Measurements from ENCODE around the gene IRF9.
"Not testable (repeated sequence)": the region's sequence is repeated elsewhere in the genome, so short reads cannot be mapped to it uniquely, and the experiment has no call there.

IRF9 gene

DNA sequence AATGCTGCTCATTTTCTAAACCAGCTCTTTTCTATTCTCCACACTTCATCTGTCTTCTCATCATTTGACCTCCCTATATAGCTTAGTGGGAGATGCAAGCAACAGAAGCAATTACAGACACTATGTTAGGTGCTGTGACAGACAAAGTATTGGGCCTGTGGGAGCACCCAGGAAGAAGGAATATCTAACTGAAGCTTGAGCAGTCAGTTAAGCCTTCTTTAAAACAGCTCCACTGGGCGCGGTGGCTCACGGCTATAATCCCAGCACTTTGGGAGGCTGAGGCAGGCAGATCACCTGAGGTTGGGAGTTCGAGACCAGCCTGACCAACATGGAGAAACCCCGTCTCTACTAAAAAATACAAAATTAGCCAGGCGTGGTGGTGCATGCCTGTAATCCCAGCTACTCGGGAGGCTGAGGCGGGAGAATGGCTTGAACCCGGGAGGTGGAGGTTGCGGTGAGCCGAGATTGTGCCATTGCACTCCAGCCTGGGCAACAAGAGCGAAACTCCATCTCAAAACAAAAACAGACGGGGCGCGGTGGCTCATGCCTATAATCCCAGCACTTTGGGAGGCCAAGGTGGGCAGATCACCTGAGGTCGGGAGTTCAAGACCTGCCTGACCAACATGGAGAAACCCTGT is 42.3 kb downstream of the IRF9 start:
- not testable (repeated sequence) for H3K27ac Mint-ChIP-seq, H3K27me3 Mint-ChIP-seq, DNase-seq, H3K4me3 Mint-ChIP-seq, ATAC-seq
- peaks cover 46% of the 10 kb centered on the region for H3K4me1 Mint-ChIP-seq
- peaks cover 13 to 17% of the 10 kb centered on the region in 2 donors for H3K9me3 Mint-ChIP-seq

DNA sequence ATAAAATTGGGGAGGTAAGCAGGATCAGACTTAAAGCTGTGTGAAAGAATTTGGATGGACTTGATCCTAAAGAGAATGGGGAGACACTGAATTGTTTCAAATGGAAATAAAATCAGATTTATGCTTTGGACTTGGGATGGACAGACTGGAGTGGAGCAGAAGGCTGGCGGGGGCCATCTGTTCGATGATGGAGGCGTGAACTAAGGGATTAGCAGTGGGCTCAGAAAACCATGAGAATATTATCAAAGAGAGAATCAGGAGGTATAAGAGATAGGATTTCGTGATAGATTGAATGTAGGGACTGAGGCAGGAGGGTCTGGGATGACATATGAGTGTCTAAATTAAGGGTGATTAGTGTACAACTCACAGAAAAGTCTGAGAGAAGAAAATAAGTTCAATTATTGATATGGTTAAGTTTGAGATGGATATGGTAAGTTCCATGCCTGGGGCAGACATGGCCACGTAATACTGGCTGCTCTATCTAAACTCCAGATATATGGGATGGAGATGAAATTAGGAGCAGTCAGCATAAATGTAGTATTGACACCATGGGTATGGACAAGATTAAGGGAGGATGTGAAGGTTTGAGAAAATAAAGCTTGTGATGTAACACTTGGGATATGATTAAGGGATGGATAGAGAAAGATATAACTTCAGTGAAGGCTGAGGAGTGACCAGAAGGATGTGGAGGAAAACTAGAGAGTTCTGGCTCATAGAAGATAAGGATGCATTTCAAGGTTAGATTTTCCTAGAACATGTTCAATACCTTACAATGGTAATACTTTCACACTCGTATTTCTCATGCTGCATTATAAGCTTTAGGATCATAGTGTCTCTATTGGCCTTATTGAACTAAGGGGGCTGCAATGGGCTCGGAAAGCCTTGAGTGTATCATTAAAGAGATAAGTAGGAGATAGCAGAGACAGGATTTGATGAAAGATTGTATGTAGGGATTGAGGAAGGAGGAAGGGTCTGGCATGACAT is 43.4 kb downstream of the IRF9 start:
- no peak for ATAC-seq
- no peak for DNase-seq
- Mint-ChIP-seq H3K4me3 (no peak overlapping the region), H3K27me3 (no peaks in the 10 kb centered on the region), H3K27ac (peak overlapping the region in 1 of 2 donors; percentile 10), H3K9me3 (peaks cover 13 to 17% of the 10 kb centered on the region in 2 donors), H3K4me1 (peaks cover 35% of the 10 kb centered on the region)

- Mint-ChIP-seq H3K4me3 (no peak overlapping the region), H3K27ac (peak overlapping the region in 1 of 2 donors; percentile 4), H3K9me3 (peaks cover 9 to 11% of the 10 kb centered on the region in 2 donors), H3K4me1 (peaks cover 41% of the 10 kb centered on the region), H3K27me3 (no peaks in the 10 kb centered on the region)
- no peak for ATAC-seq
- DNase-seq: no peak
Observed at GRCh38 chr14:24206260-24207103, 45.4 kb downstream of the IRF9 start.

DNA sequence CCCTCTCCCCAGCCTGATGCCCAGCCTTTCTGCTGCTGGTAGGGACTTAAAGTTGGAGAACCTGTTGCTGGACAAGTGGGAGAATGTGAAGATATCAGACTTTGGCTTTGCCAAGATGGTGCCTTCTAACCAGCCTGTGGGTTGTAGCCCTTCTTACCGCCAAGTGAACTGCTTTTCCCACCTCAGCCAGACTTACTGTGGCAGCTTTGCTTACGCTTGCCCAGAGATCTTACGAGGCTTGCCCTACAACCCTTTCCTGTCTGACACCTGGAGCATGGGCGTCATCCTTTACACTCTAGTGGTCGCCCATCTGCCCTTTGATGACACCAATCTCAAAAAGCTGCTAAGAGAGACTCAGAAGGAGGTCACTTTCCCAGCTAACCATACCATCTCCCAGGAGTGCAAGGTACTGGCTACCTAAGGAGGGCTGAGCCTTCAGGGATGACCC is 46.1 kb downstream of the IRF9 start:
- peaks cover 7 to 8% of the 10 kb centered on the region in 2 donors for H3K9me3 Mint-ChIP-seq
- no peak for ATAC-seq
- H3K27ac Mint-ChIP-seq: peak overlapping the region in 1 of 2 donors; percentile 4
- peaks cover 46% of the 10 kb centered on the region for H3K4me1 Mint-ChIP-seq
- DNase-seq: no peak
- no peaks in the 10 kb centered on the region for H3K27me3 Mint-ChIP-seq
- H3K4me3 Mint-ChIP-seq: no peak overlapping the region

- H3K27me3 Mint-ChIP-seq: no peaks in the 10 kb centered on the region
- peak overlapping the region in 1 of 2 donors; percentile 57 for H3K27ac Mint-ChIP-seq
- H3K9me3 Mint-ChIP-seq: peaks cover 6% of the 10 kb centered on the region in 2 donors
- H3K4me3 Mint-ChIP-seq: no peak overlapping the region
- H3K4me1 Mint-ChIP-seq: peaks cover 51% of the 10 kb centered on the region
- ATAC-seq (no peak), DNase-seq (no peak)
Observed at GRCh38 chr14:24207625-24208024, 46.6 kb downstream of the IRF9 start.

DNA sequence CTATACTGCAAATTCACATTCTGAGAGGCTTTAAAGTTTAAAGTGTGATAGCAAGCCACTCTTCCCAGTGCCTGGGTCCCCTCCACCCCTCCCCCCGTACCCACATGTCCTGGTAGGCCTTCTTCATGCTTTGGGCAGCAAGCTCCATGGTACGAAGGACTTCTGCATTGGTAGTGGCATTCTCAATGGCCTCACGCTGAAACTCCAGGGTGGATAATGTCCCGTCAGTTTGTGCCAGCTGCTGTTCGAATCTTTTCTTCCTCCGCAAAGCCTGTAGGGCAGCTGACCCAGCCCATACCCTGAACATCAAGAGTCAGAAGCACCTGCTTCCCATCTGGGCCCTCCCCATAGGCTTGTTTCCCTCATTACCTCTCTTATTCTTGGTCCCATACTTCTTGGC is 50.2 kb downstream of the IRF9 start:
- no peak for ATAC-seq
- Mint-ChIP-seq H3K4me3 (peak overlapping the region in 1 of 2 donors; percentile 94), H3K27ac (peak overlapping the region; percentile 57 to 73), H3K9me3 (no peaks in the 10 kb centered on the region), H3K27me3 (no peaks in the 10 kb centered on the region), H3K4me1 (peaks cover 77% of the 10 kb centered on the region)
- DNase-seq: no peak

- peak within 1 kb of the TSS; percentile 92 to 94 for H3K4me3 Mint-ChIP-seq
- H3K27me3 Mint-ChIP-seq: no peaks in the 10 kb centered on the region
- H3K27ac Mint-ChIP-seq: peak within 1 kb of the TSS; percentile 98
- H3K9me3 Mint-ChIP-seq: no peaks in the 10 kb centered on the region
- peak; percentile 94 to 97 for DNase-seq
- H3K4me1 Mint-ChIP-seq: peaks cover 67% of the 10 kb centered on the region
- peak; percentile 86 for ATAC-seq
Observed at GRCh38 chr14:24212924-24213865, 52.1 kb downstream of the IRF9 start, which contains the start of gene CHMP4A. TSS of gene CHMP4A (minus strand) at chr14:24213488. CDS start at chr14:24213439, 49 bp downstream.

GRCh38 chr14:24213866-24214662 is 53.0 kb downstream of the IRF9 start:
- ATAC-seq (no peak), DNase-seq (no peak)
- H3K4me1 Mint-ChIP-seq: peaks cover 67% of the 10 kb centered on the region
- H3K27me3 Mint-ChIP-seq: no peaks in the 10 kb centered on the region
- no peaks in the 10 kb centered on the region for H3K9me3 Mint-ChIP-seq
- peak overlapping the region; percentile 98 for H3K27ac Mint-ChIP-seq
- peak overlapping the region; percentile 92 to 94 for H3K4me3 Mint-ChIP-seq

DNA sequence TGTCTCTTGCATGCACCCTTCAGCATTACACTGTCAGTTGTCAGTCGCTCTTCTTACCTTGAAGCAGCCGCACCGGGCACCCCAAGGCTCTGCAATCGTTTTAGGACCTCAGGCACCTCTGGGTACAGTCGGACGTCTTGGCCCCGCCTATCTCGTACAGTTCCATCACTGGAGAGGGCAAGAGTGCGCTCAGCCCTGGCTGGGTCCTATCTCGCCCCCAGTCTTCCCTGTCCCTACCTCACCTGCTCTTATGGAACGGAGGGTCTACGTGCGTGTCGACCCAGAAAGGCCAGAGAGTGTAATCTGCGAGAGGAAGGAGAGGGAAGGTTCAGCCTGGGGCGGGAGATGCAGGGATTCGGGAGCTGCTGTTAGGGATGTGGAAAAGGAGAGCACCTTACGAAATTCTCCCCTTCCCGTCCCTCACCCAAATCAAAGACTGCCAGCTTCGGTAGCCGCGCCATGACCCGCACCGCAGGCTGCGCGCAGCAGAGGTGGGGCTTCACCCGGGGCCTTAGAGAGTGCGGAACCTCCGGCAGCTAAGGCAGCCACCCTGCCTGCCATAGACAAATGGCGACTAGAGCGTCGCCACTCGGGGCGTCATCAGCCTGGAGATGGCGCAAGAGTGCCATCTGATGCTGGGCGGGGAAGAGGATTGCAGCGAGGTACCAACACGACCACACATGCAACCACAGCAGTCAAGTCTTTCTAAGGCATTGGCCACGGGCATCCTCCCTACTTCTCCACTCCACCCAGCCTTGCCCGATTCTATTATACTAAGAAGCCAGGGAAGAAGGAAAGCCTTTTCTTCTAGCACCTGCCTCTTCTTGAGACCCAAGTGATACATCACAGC is 54.7 kb downstream of the IRF9 start, which contains the start of gene MDP1:
Gene MDP1, minus strand, starts transcription at position 572 of the 850 bp plus-strand sequence. Its CDS starts 111 bp downstream, at position 461.
- Mint-ChIP-seq H3K27me3 (no peaks in the 10 kb centered on the region), H3K4me3 (peak within 1 kb of the TSS; percentile 92 to 94), H3K4me1 (peaks cover 64% of the 10 kb centered on the region)

More for the DNA sequence above, 54.7 kb downstream of the IRF9 start, which contains the start of gene MDP1:
- peak within 1 kb of the TSS; percentile 88 to 89 for H3K27ac Mint-ChIP-seq
- DNase-seq (peak; percentile 80 to 87), ATAC-seq (peak; percentile 81)
- no peaks in the 10 kb centered on the region for H3K9me3 Mint-ChIP-seq
